GM19328 (cell line): ENCODE results near the gene SMURF1.

Experiments
- ATAC-seq: cut with Tn5 transposase; IDR thresholded peaks from one replicate; pipeline ENCODE4 v1.9.1; 2021; ENCODE audit warnings: mild to moderate bottlenecking, moderate library complexity; ENCODE audit not compliant: unreplicated experiment

SMURF1 gene

GRCh38 chr7:99030457-99030856, 113.5 kb downstream of the SMURF1 start:
- ATAC-seq, result no peak

GRCh38 chr7:99029466-99030435, 114.2 kb downstream of the SMURF1 start:
- ATAC-seq, result no peak

GRCh38 chr7:99028261-99028973, 115.5 kb downstream of the SMURF1 start:
- no peak for ATAC-seq

GRCh38 chr7:99027841-99028240, 116.1 kb downstream of the SMURF1 start:
- no peak for ATAC-seq

GRCh38 chr7:99027241-99027640, 116.7 kb downstream of the SMURF1 start:
- ATAC-seq, result no peak

- no peak for ATAC-seq
These were observed 119.8 kb downstream of the SMURF1 start for GRCh38 chr7:99024066-99024465.

GRCh38 chr7:99021941-99022560, 121.9 kb downstream of the SMURF1 start:
- ATAC-seq, result no peak

GRCh38 chr7:99020413-99020715, 123.5 kb downstream of the SMURF1 start:
- ATAC-seq, result no peak

- no peak for ATAC-seq
These were observed 124.1 kb downstream of the SMURF1 start for GRCh38 chr7:99019523-99020412.

GRCh38 chr7:99016196-99016595, 127.7 kb downstream of the SMURF1 start:
- ATAC-seq, result no peak

GRCh38 chr7:99014113-99014985, 129.6 kb downstream of the SMURF1 start:
- ATAC-seq, result no peak

GRCh38 chr7:99013266-99014112, 130.4 kb downstream of the SMURF1 start:
- ATAC-seq, result no peak

- ATAC-seq, result no peak
These were observed 131.2 kb downstream of the SMURF1 start for GRCh38 chr7:99012722-99013121.

- no peak for ATAC-seq
These were observed 132.1 kb downstream of the SMURF1 start for GRCh38 chr7:99011706-99012404.

- ATAC-seq, result no peak
These were observed 132.6 kb downstream of the SMURF1 start for GRCh38 chr7:99011341-99011705.

GRCh38 chr7:99010281-99010680, 133.6 kb downstream of the SMURF1 start:
- ATAC-seq, result no peak

- no peak for ATAC-seq
These were observed 134.9 kb downstream of the SMURF1 start for GRCh38 chr7:99008921-99009530.

- ATAC-seq, result no peak
These were observed 135.7 kb downstream of the SMURF1 start for GRCh38 chr7:99008181-99008631.
